Mesothelial cell of epicardium (in vitro differentiated cells): ENCODE data around the gene DDX51. TPM values are rescaled to one million over a fixed set of nuclear protein-coding genes. Genes with fewer than 3 reads are reported as not detected.

Experiments
- DNase-seq, 2 experiments: peaks; one replicate each; pipeline ENCODE4 v3.0.0; 2021; ENCODE audit warnings: low spot score in 2 of 2; ENCODE audit not compliant: unreplicated experiment in 2 of 2
- H3K27ac Mint-ChIP-seq: 2 replicates; pipeline ENCODE4 v1.8.0; 2021; ENCODE audit warnings: mixed read lengths
- H3K27me3 Mint-ChIP-seq: 2 replicates; pipeline ENCODE4 v1.8.0; 2021; ENCODE audit warnings: low read depth, mixed read lengths
- H3K36me3 Mint-ChIP-seq: 2 replicates; pipeline ENCODE4 v1.8.0; 2021; ENCODE audit warnings: mixed read lengths
- H3K4me1 Mint-ChIP-seq: 2 replicates; pipeline ENCODE4 v1.8.0; 2021; ENCODE audit warnings: mixed read lengths
- H3K4me3 Mint-ChIP-seq: 2 replicates; pipeline ENCODE4 v1.8.0; 2021; ENCODE audit warnings: mild to moderate bottlenecking, moderate library complexity, mixed read lengths
- H3K9me3 Mint-ChIP-seq: 2 replicates; pipeline ENCODE4 v1.8.0; 2021; ENCODE audit warnings: mixed read lengths
- CTCF ChIP-seq: fragments of 200-600 bp; sonication (generic); IDR thresholded peaks from one replicate; pipeline ENCODE4 v1.5.0; 2021; ENCODE audit warnings: antibody characterized with exemption; ENCODE audit not compliant: unreplicated experiment
- total RNA-seq: library from RNA; stranded (reverse); gene quantifications from 3 replicates; pipeline ENCODE4 v1.2.1, GENCODE V29; 2021

Gene DDX51
- total RNA-seq, 1 donor from 2014 or later: 32.5 TPM

DNA sequence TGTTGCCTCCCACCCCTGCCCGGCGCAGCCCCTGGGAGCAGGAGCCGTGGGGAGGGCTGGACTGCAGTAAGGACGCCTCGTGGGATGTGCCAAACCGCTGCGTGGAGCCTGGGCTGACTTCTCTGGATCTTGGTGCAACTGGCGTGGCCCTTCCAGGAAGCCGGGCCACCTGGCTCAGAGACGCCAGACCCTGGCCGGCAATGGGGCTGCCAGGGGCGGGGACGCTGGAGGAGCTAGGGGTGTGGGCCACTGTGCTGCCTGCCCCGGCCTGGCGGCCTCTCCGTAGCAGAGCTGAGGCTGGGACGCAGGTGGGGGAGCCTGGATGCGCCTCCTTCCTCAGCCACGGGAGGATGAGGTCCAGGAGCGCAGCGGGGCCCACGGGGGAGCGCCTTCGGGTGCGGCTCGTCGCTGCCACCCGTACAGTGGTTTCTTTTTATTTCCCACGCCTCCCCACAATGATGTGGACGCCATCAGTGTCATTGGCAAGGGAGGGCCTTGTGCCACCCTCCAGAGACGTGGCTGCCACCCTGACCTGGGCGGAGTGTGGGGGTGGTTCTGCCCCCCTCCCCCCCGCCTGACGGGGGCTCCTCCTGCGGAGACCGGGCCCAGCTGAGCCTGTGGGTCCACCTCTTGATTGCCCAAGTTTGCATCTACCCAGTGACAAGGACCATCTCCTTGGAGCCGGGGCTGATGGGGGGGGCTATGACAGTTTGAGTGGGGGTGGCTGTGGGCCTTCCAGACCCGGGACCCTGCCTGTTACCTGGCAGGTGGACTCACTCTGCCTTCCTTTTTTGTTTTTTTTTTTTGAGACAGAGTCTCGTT lies 11.3 kb downstream of the DDX51 start:
- TF ChIP-seq CTCF: no peak

DNA sequence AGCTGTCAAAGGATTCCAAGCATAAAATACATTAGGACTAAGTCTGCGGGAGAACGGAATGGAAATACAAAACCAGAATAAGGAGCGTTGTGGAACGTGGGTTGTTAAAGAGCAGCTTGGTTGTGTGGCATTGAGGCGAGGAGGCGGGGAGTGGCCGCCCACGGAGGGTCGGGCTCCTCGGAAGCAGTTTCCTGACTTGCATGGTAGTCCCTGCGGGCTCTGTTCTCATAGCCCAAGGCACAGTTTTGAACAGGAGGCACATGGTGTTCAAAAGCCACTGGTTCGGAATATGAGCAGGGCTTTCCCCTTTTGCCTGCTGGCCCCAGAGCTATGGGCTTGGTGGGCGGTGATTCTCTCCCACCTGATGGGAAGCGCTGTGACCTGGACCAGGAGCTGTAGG lies 12.2 kb downstream of the DDX51 start:
- Mint-ChIP-seq H3K27ac (no peak overlapping the region), H3K4me3 (no peak overlapping the region), H3K4me1 (no peaks in the 10 kb centered on the region), H3K36me3 (peaks cover 39% of the 10 kb centered on the region), H3K27me3 (no peaks in the 10 kb centered on the region), H3K9me3 (peaks cover 33% of the 10 kb centered on the region)
- TF ChIP-seq CTCF: no peak
- DNase-seq: no peak

More for the DNA sequence above, 11.3 kb downstream of the DDX51 start:
- H3K4me1 Mint-ChIP-seq: no peaks in the 10 kb centered on the region
- peaks cover 28% of the 10 kb centered on the region for H3K9me3 Mint-ChIP-seq
- H3K27ac Mint-ChIP-seq: no peak overlapping the region
- peaks cover 33% of the 10 kb centered on the region for H3K36me3 Mint-ChIP-seq
- H3K4me3 Mint-ChIP-seq: no peak overlapping the region
- DNase-seq: no peak
- no peaks in the 10 kb centered on the region for H3K27me3 Mint-ChIP-seq

DNA sequence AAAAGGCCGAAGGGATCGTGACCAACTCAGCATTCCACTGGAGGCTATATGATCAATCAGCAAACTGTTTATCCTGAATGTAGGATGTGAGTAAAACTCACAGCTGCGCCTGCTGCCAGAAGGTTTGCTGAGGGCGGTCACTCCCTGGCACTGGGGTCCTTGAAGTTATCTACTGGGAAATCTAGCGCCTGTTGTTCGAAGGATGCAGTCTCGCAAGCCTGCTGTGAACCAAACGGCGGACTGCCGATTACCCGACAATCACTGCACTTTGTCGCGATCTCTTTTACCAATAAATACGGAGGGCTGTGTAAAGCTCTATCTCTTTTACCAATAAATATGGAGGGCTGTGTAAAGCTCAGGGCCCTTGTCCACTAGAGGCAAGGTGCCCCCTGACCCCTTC lies 12.9 kb downstream of the DDX51 start:
- no peak overlapping the region for H3K4me3 Mint-ChIP-seq
- peaks cover 46% of the 10 kb centered on the region for H3K36me3 Mint-ChIP-seq
- H3K4me1 Mint-ChIP-seq: no peaks in the 10 kb centered on the region
- TF ChIP-seq CTCF: no peak
- DNase-seq: no peak
- H3K9me3 Mint-ChIP-seq: peaks cover 33% of the 10 kb centered on the region
- no peaks in the 10 kb centered on the region for H3K27me3 Mint-ChIP-seq
- no peak overlapping the region for H3K27ac Mint-ChIP-seq

- TF ChIP-seq CTCF: no peak
- Mint-ChIP-seq H3K27ac (no peak overlapping the region), H3K27me3 (no peaks in the 10 kb centered on the region), H3K36me3 (peaks cover 51% of the 10 kb centered on the region), H3K4me3 (no peak overlapping the region), H3K9me3 (peaks cover 33% of the 10 kb centered on the region), H3K4me1 (no peaks in the 10 kb centered on the region)
- no peak for DNase-seq
Observed at GRCh38 chr12:132130690-132131089, 13.4 kb downstream of the DDX51 start.

- Mint-ChIP-seq H3K27ac (no peak overlapping the region), H3K36me3 (peaks cover 63% of the 10 kb centered on the region), H3K4me1 (no peaks in the 10 kb centered on the region), H3K27me3 (no peaks in the 10 kb centered on the region), H3K4me3 (no peak overlapping the region), H3K9me3 (peaks cover 33% of the 10 kb centered on the region)
- TF ChIP-seq CTCF: no peak
- no peak for DNase-seq
Observed at GRCh38 chr12:132129007-132129406, 15.1 kb downstream of the DDX51 start.

- Mint-ChIP-seq H3K4me1 (no peaks in the 10 kb centered on the region), H3K4me3 (no peak overlapping the region), H3K9me3 (peaks cover 33% of the 10 kb centered on the region), H3K36me3 (peaks cover 68% of the 10 kb centered on the region), H3K27me3 (no peaks in the 10 kb centered on the region), H3K27ac (no peak overlapping the region)
- TF ChIP-seq CTCF: no peak
- no peak for DNase-seq
Observed at GRCh38 chr12:132127041-132127440, 17.1 kb downstream of the DDX51 start.
